K562 (cell line): ENCODE measurements around the gene RESP18. TPM values are rescaled to one million over a fixed set of nuclear protein-coding genes. Genes with fewer than 3 reads are reported as not detected.
A peak's percentile ranks its signal among the peaks of the same experiment; 100 is the strongest.

Experiments used
- ATF6 ChIP-seq: sonication (generic); formaldehyde crosslinking; IDR thresholded peaks from 2 replicates; pipeline ENCODE4 v1.4.0; 2020; ENCODE audit warnings: mild to moderate bottlenecking, missing genetic modification reagents
- E2F4 ChIP-seq: sonication (generic); formaldehyde crosslinking; IDR thresholded peaks from 2 replicates; pipeline ENCODE4 v1.8.0; 2022; ENCODE audit warnings: mild to moderate bottlenecking, low read depth, missing genetic modification reagents
- ESRRA ChIP-seq: fragments of 450-650 bp; IDR thresholded peaks from 2 replicates; pipeline ENCODE4 v1.6.1; 2014; ENCODE audit warnings: low read depth, mild to moderate bottlenecking, moderate library complexity, borderline replicate concordance
- HDAC1 ChIP-seq, 2 experiments: fragments of 450-650 bp; IDR thresholded peaks; 2 replicates each; pipeline ENCODE4 v1.6.1; 2016 to 2017; ENCODE audit warnings: inconsistent platforms in 1 of 2, mild to moderate bottlenecking in 1 of 2, moderate library complexity in 1 of 2
- HINFP ChIP-seq: fragments of 450-650 bp; conservative IDR thresholded peaks from 2 replicates; pipeline ENCODE4 v1.6.1; 2016; ENCODE audit warnings: missing genetic modification characterization, low read depth, mild to moderate bottlenecking, control low read depth, missing compliant biosample characterization
- MAFK ChIP-seq: IDR thresholded peaks from 2 replicates; pipeline ENCODE4 v1.6.1; 2011; ENCODE audit warnings: low read length, improper control_type of control experiment
- REST ChIP-seq, 2 experiments: fragments of 450-650 bp; formaldehyde crosslinking in 1 of 2; IDR thresholded peaks; 2 replicates each; pipeline versions ENCODE4 v1.4.0 to v1.6.1; 2014 to 2020; ENCODE audit warnings: mild to moderate bottlenecking in 2 of 2, borderline replicate concordance in 1 of 2, low read depth in 1 of 2
- SNIP1 ChIP-seq: fragments of 450-650 bp; IDR thresholded peaks from 2 replicates; pipeline ENCODE4 v1.7.1; 2017; ENCODE audit warnings: low read depth, mild to moderate bottlenecking
- TCF7L2 ChIP-seq: fragments of 150-350 bp; IDR thresholded peaks from 2 replicates; pipeline ENCODE4 v1.6.1; 2016; ENCODE audit warnings: low read depth, mild to moderate bottlenecking, low read length, moderate library complexity
- polyA plus RNA-seq, 8 experiments: library from polyadenylated mRNA; depleted of rRNA in 4 of 8; stranded (reverse) in 5 of 8; unstranded in 3 of 8; fragments of >200 nt; fragmentation: Nextera tagmentation in 2 of 8; fragmentation: Illumina TruSeq in 1 of 8; extraction: Ambion mirVana in 2 of 8; extraction: Trizol in 1 of 8; gene quantifications; 2 replicates each; pipeline versions ENCODE4 v1.2.1 to v1.2.3, GENCODE V29; 2011 to 2014; ENCODE audit warnings: inconsistent platforms in 1 of 8, missing spikeins in 1 of 8
- total RNA-seq, 7 experiments: library from RNA; depleted of rRNA in 6 of 7; stranded (reverse); fragments of >200 nt in 6 of 7; fragmentation: Illumina TruSeq in 2 of 7; extraction: Trizol in 2 of 7; gene quantifications; 2 replicates each; pipeline versions ENCODE4 v1.2.1 to v1.2.3, GENCODE V29; 2011 to 2021; ENCODE audit warnings: low replicate concordance in 1 of 7
- TF ChIP-seq, protein P1 (sequence below): IDR thresholded peaks from 3 replicates; pipeline ENCODE4 v1.6.1; 2011; ENCODE audit warnings: borderline replicate concordance, mild to moderate bottlenecking, moderate library complexity; ENCODE audit not compliant: insufficient read length; ENCODE audit errors: extremely low read depth

The RESP18 gene
- total and polyA plus RNA-seq, 9 of the 15 experiments (the other 6 are each of a cell fraction or from before 2014, with no cell fraction given), result not detected

DNA sequence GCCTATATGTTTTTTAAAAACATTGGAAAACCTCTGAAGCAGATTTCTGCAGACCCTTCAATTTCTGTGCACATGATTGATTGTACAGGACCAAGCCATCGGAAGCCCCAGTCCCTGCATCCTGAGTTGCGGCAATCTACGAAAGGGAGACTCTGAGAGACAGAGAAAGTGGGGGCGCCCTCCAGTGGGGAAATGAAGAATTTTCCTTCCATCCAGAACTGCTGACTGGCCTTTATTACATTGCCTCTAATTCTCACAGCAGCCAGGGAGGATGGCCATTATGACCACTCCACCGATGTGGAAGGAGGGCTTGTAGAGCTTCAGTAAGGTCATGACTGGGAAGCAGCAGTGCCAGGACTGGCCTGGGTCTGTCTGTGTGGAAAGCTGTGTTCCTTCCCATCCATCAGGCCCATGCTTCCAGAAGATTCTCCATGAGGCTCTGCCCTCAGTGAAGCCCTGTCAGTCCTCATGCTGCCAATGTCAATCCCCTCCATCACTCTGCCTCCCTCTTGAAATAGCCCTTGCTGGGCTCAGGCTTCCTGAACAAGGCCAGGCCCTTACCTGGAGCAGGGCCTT lies 20.0 kb upstream of the RESP18 start (continued):
- peak; percentile 65 for TF ChIP-seq REST (IDR thresholded peaks at IDR 0.05; ENCODE audit: borderline replicate concordance)
- no peak for TF ChIP-seq REST (CRISPR knock-in tag; IDR thresholded peaks at IDR 0.05; ENCODE audit: low read depth)
- TF ChIP-seq MAFK, result peak; percentile 95
- TF ChIP-seq SNIP1, result no peak
- TF ChIP-seq HDAC1 (IDR thresholded peaks at IDR 0.05), result no peak
- no peak for TF ChIP-seq ESRRA
- no peak for TF ChIP-seq ATF6 (CRISPR knock-in tag)
- no peak for TF ChIP-seq E2F4 (CRISPR knock-in tag)
- no peak for TF ChIP-seq HINFP
- no peak for TF ChIP-seq TCF7L2
- TF ChIP-seq, protein P1, sequence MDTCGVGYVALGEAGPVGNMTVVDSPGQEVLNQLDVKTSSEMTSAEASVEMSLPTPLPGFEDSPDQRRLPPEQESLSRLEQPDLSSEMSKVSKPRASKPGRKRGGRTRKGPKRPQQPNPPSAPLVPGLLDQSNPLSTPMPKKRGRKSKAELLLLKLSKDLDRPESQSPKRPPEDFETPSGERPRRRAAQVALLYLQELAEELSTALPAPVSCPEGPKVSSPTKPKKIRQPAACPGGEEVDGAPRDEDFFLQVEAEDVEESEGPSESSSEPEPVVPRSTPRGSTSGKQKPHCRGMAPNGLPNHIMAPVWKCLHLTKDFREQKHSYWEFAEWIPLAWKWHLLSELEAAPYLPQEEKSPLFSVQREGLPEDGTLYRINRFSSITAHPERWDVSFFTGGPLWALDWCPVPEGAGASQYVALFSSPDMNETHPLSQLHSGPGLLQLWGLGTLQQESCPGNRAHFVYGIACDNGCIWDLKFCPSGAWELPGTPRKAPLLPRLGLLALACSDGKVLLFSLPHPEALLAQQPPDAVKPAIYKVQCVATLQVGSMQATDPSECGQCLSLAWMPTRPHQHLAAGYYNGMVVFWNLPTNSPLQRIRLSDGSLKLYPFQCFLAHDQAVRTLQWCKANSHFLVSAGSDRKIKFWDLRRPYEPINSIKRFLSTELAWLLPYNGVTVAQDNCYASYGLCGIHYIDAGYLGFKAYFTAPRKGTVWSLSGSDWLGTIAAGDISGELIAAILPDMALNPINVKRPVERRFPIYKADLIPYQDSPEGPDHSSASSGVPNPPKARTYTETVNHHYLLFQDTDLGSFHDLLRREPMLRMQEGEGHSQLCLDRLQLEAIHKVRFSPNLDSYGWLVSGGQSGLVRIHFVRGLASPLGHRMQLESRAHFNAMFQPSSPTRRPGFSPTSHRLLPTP, result no peak
